Retinal pigment epithelial cell (primary cell): Measurements from ENCODE around the gene MAT1A.

Experiments used
- DNase-seq: peaks from one replicate; pipeline ENCODE4 v3.0.0-alpha.2; 2010; ENCODE audit warnings: low read depth
- H3K4me3 ChIP-seq: 2 replicates; pipeline ENCODE4 v1.5.1; 2011; ENCODE audit warnings: mild to moderate bottlenecking, low read length, control low read depth, moderate library complexity
- TF ChIP-seq, protein P1 (sequence below): conservative IDR thresholded peaks from 2 replicates; pipeline ENCODE4 v1.5.1; 2011; ENCODE audit warnings: low read depth, low read length, control low read depth, inconsistent platforms

The MAT1A gene

DNA sequence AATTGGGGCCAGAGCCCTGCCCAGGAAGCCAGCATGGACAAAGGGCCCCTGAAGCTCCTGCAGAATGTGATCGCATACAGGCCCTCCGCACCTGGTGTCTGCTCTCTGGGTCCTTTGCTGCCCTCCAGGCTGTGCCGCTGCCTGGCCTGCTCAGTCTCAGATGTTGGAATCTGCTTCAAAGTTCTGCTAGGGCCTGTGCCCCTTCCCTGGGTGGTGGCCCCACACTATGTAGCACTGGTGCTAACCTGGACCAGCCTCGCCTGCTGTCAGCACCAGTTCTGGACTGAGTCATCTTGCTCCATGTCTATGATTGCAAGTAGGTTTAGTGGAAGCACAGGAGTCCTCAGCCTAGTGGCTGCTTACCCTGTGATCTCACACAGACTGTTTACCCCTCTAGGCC lies 6.3 kb downstream of the MAT1A start:
- TF ChIP-seq, protein P1, sequence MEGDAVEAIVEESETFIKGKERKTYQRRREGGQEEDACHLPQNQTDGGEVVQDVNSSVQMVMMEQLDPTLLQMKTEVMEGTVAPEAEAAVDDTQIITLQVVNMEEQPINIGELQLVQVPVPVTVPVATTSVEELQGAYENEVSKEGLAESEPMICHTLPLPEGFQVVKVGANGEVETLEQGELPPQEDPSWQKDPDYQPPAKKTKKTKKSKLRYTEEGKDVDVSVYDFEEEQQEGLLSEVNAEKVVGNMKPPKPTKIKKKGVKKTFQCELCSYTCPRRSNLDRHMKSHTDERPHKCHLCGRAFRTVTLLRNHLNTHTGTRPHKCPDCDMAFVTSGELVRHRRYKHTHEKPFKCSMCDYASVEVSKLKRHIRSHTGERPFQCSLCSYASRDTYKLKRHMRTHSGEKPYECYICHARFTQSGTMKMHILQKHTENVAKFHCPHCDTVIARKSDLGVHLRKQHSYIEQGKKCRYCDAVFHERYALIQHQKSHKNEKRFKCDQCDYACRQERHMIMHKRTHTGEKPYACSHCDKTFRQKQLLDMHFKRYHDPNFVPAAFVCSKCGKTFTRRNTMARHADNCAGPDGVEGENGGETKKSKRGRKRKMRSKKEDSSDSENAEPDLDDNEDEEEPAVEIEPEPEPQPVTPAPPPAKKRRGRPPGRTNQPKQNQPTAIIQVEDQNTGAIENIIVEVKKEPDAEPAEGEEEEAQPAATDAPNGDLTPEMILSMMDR: no peak
- no peak for DNase-seq

DNA sequence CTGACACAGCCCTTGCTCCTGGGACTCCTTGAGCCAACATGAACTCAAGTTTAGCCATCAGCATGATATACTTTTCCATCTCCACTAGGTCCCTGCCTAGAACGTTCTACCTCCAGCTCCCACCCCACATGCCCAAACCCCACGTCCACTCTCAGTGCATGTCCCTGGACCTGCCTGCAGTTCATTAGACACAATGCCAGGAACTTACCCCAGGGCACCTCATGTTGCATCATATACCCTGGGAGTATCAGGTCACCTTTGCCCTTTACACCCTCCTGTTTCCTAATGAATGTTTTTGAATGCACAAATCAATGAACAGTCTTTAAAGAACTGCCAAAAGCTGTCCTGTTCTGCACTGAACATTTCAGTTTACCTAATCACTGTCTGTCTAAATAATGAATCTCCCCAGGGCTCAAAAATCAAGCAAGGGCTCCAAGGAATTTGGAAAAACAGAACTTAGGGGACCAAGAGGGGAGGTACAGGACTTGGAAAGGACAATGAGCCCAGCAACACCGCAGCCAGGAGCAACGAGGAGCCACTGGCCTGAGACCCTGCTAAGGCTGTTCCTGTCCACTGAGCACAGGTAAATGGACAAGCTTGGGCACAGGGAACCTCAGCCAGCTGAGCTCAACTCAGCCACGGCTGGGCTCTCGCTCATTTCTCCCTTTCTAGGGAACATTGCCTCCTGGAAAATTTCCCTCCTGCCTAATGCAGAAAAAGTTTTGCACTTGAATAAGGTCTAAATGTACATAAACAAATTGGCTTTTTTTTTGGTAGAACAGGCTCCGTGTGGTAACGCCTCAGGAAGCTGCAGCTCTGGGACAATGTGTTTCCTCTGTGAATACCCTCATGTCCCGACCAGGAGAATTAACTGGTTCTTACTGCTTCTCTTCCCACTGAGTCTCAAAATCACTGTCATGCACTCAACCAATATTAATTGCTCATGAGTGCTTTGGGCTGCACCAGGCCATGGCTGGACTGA lies 7.4 kb downstream of the MAT1A start:
- no peak overlapping the region for H3K4me3 ChIP-seq
- DNase-seq: no peak
- TF ChIP-seq, protein P1: no peak

More for the DNA sequence above, 6.3 kb downstream of the MAT1A start:
- no peak overlapping the region for H3K4me3 ChIP-seq

DNA sequence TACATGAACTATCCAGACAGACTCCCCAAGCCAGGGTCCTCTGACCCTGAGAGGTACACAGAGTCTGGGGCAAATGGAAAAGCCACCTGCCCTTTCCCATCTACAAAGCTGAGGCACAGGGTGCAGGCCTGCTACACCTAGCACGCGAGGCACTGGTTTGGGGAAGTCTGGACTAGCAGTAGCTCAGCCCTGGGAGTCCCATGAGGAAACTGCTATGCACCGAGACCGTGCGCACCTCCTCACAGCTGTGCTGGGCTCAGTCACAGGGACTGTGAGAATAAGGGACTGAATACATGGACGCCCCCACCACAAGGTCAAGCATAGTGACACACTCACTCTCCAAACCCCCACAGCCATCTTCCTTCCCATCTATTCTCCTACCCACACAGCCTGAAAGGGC lies 8.2 kb downstream of the MAT1A start:
- H3K4me3 ChIP-seq: no peak overlapping the region
- no peak for DNase-seq
- TF ChIP-seq, protein P1: no peak

DNA sequence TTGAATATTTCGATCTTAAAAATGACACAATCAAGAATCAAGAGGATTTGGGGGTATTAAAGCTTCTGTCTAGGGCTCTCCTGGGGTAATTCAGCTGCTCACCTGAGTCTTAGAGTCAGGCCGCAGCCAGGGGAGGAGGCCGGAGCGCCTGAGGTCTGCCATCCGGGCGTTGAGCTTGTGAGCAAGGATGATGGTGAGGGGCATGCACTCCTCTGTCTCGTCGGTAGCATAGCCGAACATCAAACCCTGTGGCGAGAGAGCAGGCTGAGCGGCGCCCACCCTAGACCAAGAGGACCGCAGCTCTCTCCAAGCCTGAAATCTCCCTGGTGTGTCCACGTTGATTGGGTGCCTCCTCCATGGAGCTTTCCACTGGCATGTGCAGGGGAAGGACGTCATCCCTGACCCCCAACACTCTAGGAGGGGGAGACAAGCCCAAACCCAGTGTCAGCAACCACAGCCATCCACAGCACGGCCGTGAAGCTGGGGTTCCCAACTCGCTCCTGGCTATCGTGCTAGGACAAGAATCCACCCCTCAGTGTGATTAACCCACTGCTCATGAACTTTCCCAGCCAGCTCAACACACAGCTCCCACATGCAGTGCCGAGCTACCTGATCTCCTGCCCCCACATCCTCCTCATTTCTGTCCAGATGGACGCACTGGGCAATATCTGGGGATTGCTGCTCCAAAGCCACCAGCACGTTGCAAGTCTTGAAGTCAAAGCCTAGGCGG lies 9.2 kb downstream of the MAT1A start:
- no peak for DNase-seq
- no peak overlapping the region for H3K4me3 ChIP-seq
- TF ChIP-seq, protein P1: no peak

DNA sequence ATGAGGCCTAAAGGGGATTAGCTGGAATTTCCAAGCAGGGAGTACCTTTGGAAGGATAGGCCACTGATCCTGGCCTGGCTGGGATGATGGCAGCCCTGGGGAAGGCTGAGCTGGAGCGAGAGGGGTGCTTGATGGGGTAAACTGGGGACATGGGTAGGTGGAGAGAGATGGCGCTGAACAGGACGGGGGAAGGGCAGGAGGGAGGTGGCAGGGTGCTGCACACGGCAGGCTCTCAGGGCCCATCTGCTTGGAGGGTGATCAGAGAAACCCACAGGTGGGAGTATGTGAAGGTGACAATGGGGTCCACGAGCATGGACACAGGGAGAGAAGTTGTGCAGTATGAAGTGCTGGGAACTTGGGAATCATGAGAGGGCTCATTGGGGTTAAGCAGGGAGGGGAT lies 10.3 kb downstream of the MAT1A start:
- TF ChIP-seq, protein P1: no peak
- no peak for DNase-seq
- H3K4me3 ChIP-seq: no peak overlapping the region

DNA sequence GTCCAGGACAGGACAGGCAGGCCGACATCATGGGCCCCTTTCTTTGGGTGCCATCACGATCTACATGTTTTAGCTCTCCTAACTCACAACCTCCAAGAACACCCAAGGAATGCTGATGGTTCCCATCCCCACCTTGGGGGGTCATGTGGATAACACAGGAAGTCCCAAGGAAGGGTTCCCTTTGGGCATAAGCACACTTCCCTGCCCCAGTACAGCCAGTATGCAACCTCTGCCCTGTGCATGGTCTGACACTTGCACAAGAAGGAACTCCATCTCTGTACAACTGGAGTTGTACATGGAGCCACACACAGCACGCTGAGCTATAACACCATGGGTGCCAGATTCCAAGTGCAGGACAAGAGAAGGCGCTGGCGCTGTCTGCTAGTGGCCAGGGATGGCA lies 11.0 kb downstream of the MAT1A start:
- H3K4me3 ChIP-seq: no peak overlapping the region
- TF ChIP-seq, protein P1: no peak
- no peak for DNase-seq
